Measurements from ENCODE around the gene GAPDHS. TPM values are rescaled to one million over a fixed set of nuclear protein-coding genes. Genes with fewer than 3 reads are reported as not detected.

Gene GAPDHS
- total RNA-seq, 1 donor from 2014 or later = not detected

GRCh38 chr19:35560677-35561076 is 27.4 kb downstream of the GAPDHS start:
- H3F3A ChIP-seq (ENCODE audit: low read depth) = peaks cover 11% of the 10 kb centered on the region

GRCh38 chr19:35561436-35561835 is 28.2 kb downstream of the GAPDHS start:
- Histone ChIP-seq H3K27me3 (peaks cover 69% of the 10 kb centered on the region), H3F3A (ENCODE audit: low read depth) (peaks cover 11% of the 10 kb centered on the region), H3K4me1 (no peaks in the 10 kb centered on the region), H3K9ac (no peak overlapping the region), H4K20me1 (ENCODE audit: low read depth) (no peaks in the 10 kb centered on the region), H2AFZ (replicated peaks) (no peak overlapping the region), H3K9me3 (ENCODE audit: low read depth) (no peaks in the 10 kb centered on the region), H3K4me3 (no peak overlapping the region), H3K36me3 (no peaks in the 10 kb centered on the region), H3K27ac (no peak overlapping the region), H3K79me2 (ENCODE audit: low read depth) (no peaks in the 10 kb centered on the region), H3K4me2 (no peak overlapping the region)
- DNase-seq (ENCODE audit: low spot score) = no peak
- peaks cover 6% of the 10 kb centered on the region for H3K4me1 Mint-ChIP-seq
- H3K36me3 Mint-ChIP-seq = no peaks in the 10 kb centered on the region
- TF ChIP-seq EZH2 (IDR thresholded peaks at IDR 0.05) = no peak
- no peak for TF ChIP-seq CTCF (IDR thresholded peaks at IDR 0.05)
- TF ChIP-seq EZH2phosphoT487 (IDR thresholded peaks at IDR 0.05) = no peak
- H3K27me3 Mint-ChIP-seq (ENCODE audit: insufficient read depth, low read depth) = peaks cover 31% of the 10 kb centered on the region
- no peaks in the 10 kb centered on the region for H3K9me3 Mint-ChIP-seq
- H3K4me3 Mint-ChIP-seq = peak overlapping the region; percentile 22
- no peak overlapping the region for H3K27ac Mint-ChIP-seq

More at GRCh38 chr19:35560677-35561076, 27.4 kb downstream of the GAPDHS start:
- no peak for TF ChIP-seq EZH2 (IDR thresholded peaks at IDR 0.05)
- H3K27ac Mint-ChIP-seq = no peak overlapping the region
- no peaks in the 10 kb centered on the region for H3K36me3 ChIP-seq
- H2AFZ ChIP-seq (replicated peaks) = no peak overlapping the region
- peaks cover 36% of the 10 kb centered on the region for H3K27me3 Mint-ChIP-seq (ENCODE audit: insufficient read depth, low read depth)
- no peak overlapping the region for H3K4me3 Mint-ChIP-seq
- H3K4me1 Mint-ChIP-seq = peaks cover 10% of the 10 kb centered on the region
- no peaks in the 10 kb centered on the region for H3K4me1 ChIP-seq
- DNase-seq (ENCODE audit: low spot score) = no peak
- no peaks in the 10 kb centered on the region for H3K9me3 ChIP-seq (ENCODE audit: low read depth)
- no peak overlapping the region for H3K9ac ChIP-seq
- no peaks in the 10 kb centered on the region for H4K20me1 ChIP-seq (ENCODE audit: low read depth)
- H3K4me3 ChIP-seq = no peak overlapping the region
- no peak overlapping the region for H3K4me2 ChIP-seq
- H3K36me3 Mint-ChIP-seq = no peaks in the 10 kb centered on the region
- H3K27ac ChIP-seq = no peak overlapping the region
- H3K27me3 ChIP-seq = peaks cover 76% of the 10 kb centered on the region
- no peaks in the 10 kb centered on the region for H3K79me2 ChIP-seq (ENCODE audit: low read depth)
- no peaks in the 10 kb centered on the region for H3K9me3 Mint-ChIP-seq

GRCh38 chr19:35562336-35562735 is 29.1 kb downstream of the GAPDHS start:
- no peak overlapping the region for H3K4me3 Mint-ChIP-seq
- H3F3A ChIP-seq (ENCODE audit: low read depth) = peaks cover 3% of the 10 kb centered on the region
- no peaks in the 10 kb centered on the region for H3K9me3 Mint-ChIP-seq
- no peaks in the 10 kb centered on the region for H3K36me3 ChIP-seq
- H3K4me1 ChIP-seq = no peaks in the 10 kb centered on the region
- no peaks in the 10 kb centered on the region for H3K36me3 Mint-ChIP-seq
- no peaks in the 10 kb centered on the region for H4K20me1 ChIP-seq (ENCODE audit: low read depth)
- H3K4me1 Mint-ChIP-seq = peaks cover 2% of the 10 kb centered on the region
- H3K27ac ChIP-seq = no peak overlapping the region
- no peak overlapping the region for H3K27ac Mint-ChIP-seq
- no peaks in the 10 kb centered on the region for H3K9me3 ChIP-seq (ENCODE audit: low read depth)
- no peaks in the 10 kb centered on the region for H3K79me2 ChIP-seq (ENCODE audit: low read depth)
- H3K27me3 ChIP-seq = peaks cover 60% of the 10 kb centered on the region
- peaks cover 27% of the 10 kb centered on the region for H3K27me3 Mint-ChIP-seq (ENCODE audit: insufficient read depth, low read depth)
- H3K9ac ChIP-seq = no peak overlapping the region
- DNase-seq (ENCODE audit: low spot score) = no peak
- H2AFZ ChIP-seq (replicated peaks) = no peak overlapping the region
- no peak for TF ChIP-seq CTCF (IDR thresholded peaks at IDR 0.05)
- no peak for TF ChIP-seq EZH2phosphoT487 (IDR thresholded peaks at IDR 0.05)
- TF ChIP-seq EZH2 (IDR thresholded peaks at IDR 0.05) = no peak
- no peak overlapping the region for H3K4me2 ChIP-seq
- no peak overlapping the region for H3K4me3 ChIP-seq

GRCh38 chr19:35562776-35563175 is 29.5 kb downstream of the GAPDHS start:
- no peaks in the 10 kb centered on the region for H3F3A ChIP-seq (ENCODE audit: low read depth)
- no peak overlapping the region for H3K4me3 ChIP-seq
- H2AFZ ChIP-seq (replicated peaks) = no peak overlapping the region
- no peak overlapping the region for H3K4me2 ChIP-seq
- no peak overlapping the region for H3K9ac ChIP-seq
- H3K79me2 ChIP-seq (ENCODE audit: low read depth) = no peaks in the 10 kb centered on the region
- H3K4me1 ChIP-seq = no peaks in the 10 kb centered on the region
- H3K27ac ChIP-seq = no peak overlapping the region
- H3K9me3 ChIP-seq (ENCODE audit: low read depth) = no peaks in the 10 kb centered on the region
- peaks cover 26% of the 10 kb centered on the region for H3K27me3 Mint-ChIP-seq (ENCODE audit: insufficient read depth, low read depth)
- peaks cover 2% of the 10 kb centered on the region for H3K4me1 Mint-ChIP-seq
- H3K9me3 Mint-ChIP-seq = no peaks in the 10 kb centered on the region
- no peaks in the 10 kb centered on the region for H4K20me1 ChIP-seq (ENCODE audit: low read depth)
- TF ChIP-seq EZH2phosphoT487 (IDR thresholded peaks at IDR 0.05) (no peak), CTCF (IDR thresholded peaks at IDR 0.05) (no peak), EZH2 (IDR thresholded peaks at IDR 0.05) (no peak)
- no peaks in the 10 kb centered on the region for H3K36me3 ChIP-seq
- no peak for DNase-seq (ENCODE audit: low spot score)
- H3K27ac Mint-ChIP-seq = no peak overlapping the region
- H3K36me3 Mint-ChIP-seq = no peaks in the 10 kb centered on the region
- no peak overlapping the region for H3K4me3 Mint-ChIP-seq
- peaks cover 56% of the 10 kb centered on the region for H3K27me3 ChIP-seq
